Suppressor macrophage (primary cell): ENCODE results near the gene FBXW5.

ENCODE experiments used
- DNase-seq, 4 experiments: peaks; one replicate each; pipeline ENCODE4 v3.0.0-alpha.2; 2020 to 2022
- total RNA-seq, 17 experiments: gene quantifications; one replicate each; lab custom pipeline; 2026; ENCODE audit warnings: mixed read lengths in 6 of 17, inconsistent platforms in 3 of 17; lab: John Stamatoyannopoulos, UW

Gene FBXW5
- 79.7 to 195 (median 114) reads per million in 17 experiments for total RNA-seq

- peak; percentile 98 to 99 (median 99) for DNase-seq
Observed at GRCh38 chr9:136944519-136945332, at the start of gene FBXW5, which contains the start of gene C8G. TSS of gene FBXW5 (minus strand) at chr9:136944738. CDS start at chr9:136944083, 655 bp downstream. TSS of gene C8G (plus strand) at chr9:136945243. CDS start at chr9:136945321, 78 bp downstream.

- DNase-seq = no peak
Observed at GRCh38 chr9:136992819-136993369, 48.4 kb upstream of the FBXW5 start.

GRCh38 chr9:136991993-136992818 is 47.7 kb upstream of the FBXW5 start, which contains the start of gene PAXX:
TSS of gene PAXX (plus strand) at chr9:136992422. CDS start at chr9:136992444, 22 bp downstream.
- DNase-seq = peak; percentile 94 to 98 (median 96)

- DNase-seq = no peak
Observed at GRCh38 chr9:136990242-136990911, 45.8 kb upstream of the FBXW5 start.

- no peak for DNase-seq
Observed at GRCh38 chr9:136988872-136989271, 44.3 kb upstream of the FBXW5 start.

GRCh38 chr9:136985853-136986252 is 41.3 kb upstream of the FBXW5 start:
- DNase-seq = no peak

GRCh38 chr9:136985027-136985602 is 40.6 kb upstream of the FBXW5 start:
- peak in 1 of 4 experiments; percentile 34 for DNase-seq

GRCh38 chr9:136984464-136985026 is 40.0 kb upstream of the FBXW5 start:
- DNase-seq = no peak

- no peak for DNase-seq
Observed at GRCh38 chr9:136983656-136984314, 39.2 kb upstream of the FBXW5 start.

GRCh38 chr9:136983167-136983566 is 38.6 kb upstream of the FBXW5 start:
- no peak for DNase-seq

- DNase-seq = no peak
Observed at GRCh38 chr9:136982232-136983051, 37.9 kb upstream of the FBXW5 start, which contains the start of gene LCNL1. TSS of gene LCNL1 (plus strand) at chr9:136982993. CDS start at chr9:136983587, 594 bp downstream.

GRCh38 chr9:136981588-136982231 is 37.2 kb upstream of the FBXW5 start:
- DNase-seq = no peak

GRCh38 chr9:136980669-136981478 is 36.3 kb upstream of the FBXW5 start:
- no peak for DNase-seq

- DNase-seq = no peak
Observed at GRCh38 chr9:136979769-136980587, 35.4 kb upstream of the FBXW5 start.

GRCh38 chr9:136978865-136979544 is 34.5 kb upstream of the FBXW5 start:
- no peak for DNase-seq

- DNase-seq = peak; percentile 40 to 76 (median 56)
Observed at GRCh38 chr9:136978073-136978864, 33.7 kb upstream of the FBXW5 start.
